Neural cell (in vitro differentiated cells): ENCODE measurements around the gene GABRB2.

Experiments used
- CTCF ChIP-seq: fragments of 450-650 bp; IDR thresholded peaks from 2 replicates; pipeline ENCODE4 v1.5.1; 2014; ENCODE audit warnings: antibody characterized with exemption, mild to moderate bottlenecking, moderate library complexity; ENCODE audit not compliant: poor library complexity, severe bottlenecking
- EZH2 ChIP-seq: fragments of 200-600, 300-800 bp; shearing (Covaris generic), sonication (generic); IDR thresholded peaks from 2 replicates; pipeline ENCODE4 v1.6.1; 2014; ENCODE audit warnings: antibody characterized with exemption, low read length, borderline replicate concordance, mild to moderate bottlenecking; ENCODE audit not compliant: insufficient read depth, poor library complexity, severe bottlenecking

- TF ChIP-seq CTCF (no peak), EZH2 (no peak)
Observed at GRCh38 chr5:161442471-161442870, 104.1 kb downstream of the GABRB2 start.
